RWPE1 (cell line): ENCODE measurements around the gene TACC2.

Experiments
- CTCF ChIA-PET: fragments of 350-600 bp; sonication (Branson Sonifier 250); formaldehyde crosslinking; extraction: SDS; loops from one replicate; lab custom pipeline; 2021; lab: Yijun Ruan, JAX
- POLR2A ChIA-PET: fragments of 400-600 bp; formaldehyde crosslinking; extraction: SDS; loops from one replicate; lab custom pipeline; 2020; ENCODE audit warnings: antibody characterized with exemption; ENCODE audit not compliant: low non-redundant PET; lab: Yijun Ruan, JAX
- DNase-seq: peaks from one replicate; pipeline ENCODE4 v3.0.0; 2012; ENCODE audit warnings: low spot score
- H3K27ac ChIP-seq: fragments of 450-650 bp; 2 replicates; pipeline ENCODE4 v1.5.1; 2017
- CTCF ChIP-seq: fragments of 450-650 bp; conservative IDR thresholded peaks from 2 replicates; pipeline ENCODE4 v1.5.1; 2017; ENCODE audit warnings: low read depth, mild to moderate bottlenecking

Gene TACC2, protein sequence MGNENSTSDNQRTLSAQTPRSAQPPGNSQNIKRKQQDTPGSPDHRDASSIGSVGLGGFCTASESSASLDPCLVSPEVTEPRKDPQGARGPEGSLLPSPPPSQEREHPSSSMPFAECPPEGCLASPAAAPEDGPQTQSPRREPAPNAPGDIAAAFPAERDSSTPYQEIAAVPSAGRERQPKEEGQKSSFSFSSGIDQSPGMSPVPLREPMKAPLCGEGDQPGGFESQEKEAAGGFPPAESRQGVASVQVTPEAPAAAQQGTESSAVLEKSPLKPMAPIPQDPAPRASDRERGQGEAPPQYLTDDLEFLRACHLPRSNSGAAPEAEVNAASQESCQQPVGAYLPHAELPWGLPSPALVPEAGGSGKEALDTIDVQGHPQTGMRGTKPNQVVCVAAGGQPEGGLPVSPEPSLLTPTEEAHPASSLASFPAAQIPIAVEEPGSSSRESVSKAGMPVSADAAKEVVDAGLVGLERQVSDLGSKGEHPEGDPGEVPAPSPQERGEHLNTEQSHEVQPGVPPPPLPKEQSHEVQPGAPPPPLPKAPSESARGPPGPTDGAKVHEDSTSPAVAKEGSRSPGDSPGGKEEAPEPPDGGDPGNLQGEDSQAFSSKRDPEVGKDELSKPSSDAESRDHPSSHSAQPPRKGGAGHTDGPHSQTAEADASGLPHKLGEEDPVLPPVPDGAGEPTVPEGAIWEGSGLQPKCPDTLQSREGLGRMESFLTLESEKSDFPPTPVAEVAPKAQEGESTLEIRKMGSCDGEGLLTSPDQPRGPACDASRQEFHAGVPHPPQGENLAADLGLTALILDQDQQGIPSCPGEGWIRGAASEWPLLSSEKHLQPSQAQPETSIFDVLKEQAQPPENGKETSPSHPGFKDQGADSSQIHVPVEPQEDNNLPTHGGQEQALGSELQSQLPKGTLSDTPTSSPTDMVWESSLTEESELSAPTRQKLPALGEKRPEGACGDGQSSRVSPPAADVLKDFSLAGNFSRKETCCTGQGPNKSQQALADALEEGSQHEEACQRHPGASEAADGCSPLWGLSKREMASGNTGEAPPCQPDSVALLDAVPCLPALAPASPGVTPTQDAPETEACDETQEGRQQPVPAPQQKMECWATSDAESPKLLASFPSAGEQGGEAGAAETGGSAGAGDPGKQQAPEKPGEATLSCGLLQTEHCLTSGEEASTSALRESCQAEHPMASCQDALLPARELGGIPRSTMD (N-terminal part only)

DNA sequence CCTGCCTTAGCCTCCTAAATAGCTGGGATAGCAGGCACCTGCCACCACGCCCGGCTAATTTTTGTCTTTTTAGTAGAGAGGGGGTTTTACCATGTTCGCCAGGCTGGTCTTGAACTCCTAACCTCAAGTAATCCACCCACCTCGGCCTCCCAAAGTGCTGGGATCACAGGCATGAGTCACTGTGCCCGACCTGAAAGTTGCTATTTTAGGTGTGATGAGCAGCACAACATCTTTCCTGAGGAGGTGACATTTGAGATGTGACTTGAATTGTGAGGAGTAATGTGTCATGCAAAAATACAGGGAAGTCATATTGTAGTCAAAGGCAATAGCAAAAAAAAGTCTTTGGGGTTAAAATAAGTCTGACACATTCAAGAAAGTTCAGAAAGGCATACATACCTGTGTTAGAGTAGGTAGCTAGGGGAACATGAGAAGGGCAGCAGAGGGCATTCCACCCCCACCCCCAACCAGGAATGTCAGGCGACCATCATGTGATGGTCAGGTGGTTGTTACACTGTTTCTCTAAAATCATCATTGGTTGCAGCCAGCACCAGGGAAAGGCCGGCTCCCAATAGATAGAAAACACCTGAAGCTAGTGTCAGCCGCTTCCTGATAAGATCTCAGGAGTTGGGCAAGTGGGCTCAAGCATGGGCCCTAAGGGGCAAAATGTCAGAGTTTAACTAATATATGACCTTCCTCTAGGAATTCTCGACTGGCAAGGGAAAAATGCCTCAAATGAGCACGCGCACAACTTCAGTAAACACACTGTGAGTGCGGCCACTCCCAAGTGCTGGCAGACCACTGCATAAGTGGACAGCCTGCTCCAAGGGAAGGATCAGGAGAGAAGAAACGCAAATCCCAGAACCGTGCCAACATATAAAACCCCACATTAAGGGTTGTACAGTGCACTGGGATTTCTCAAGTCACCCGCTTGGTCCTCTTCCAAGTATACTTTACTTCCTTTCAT, at the start of gene TACC2:
TSS of gene TACC2 (plus strand) at position 803 of the 964 bp plus-strand sequence. CDS start 32,819 bp downstream, outside the sequence.
- ChIA-PET POLR2A (no interaction called here), CTCF (interaction anchor here (0.7 kb wide), 1 partner anchor 13 kb away, joined by 3 read pairs; no protein-coding TSS in a partner anchor)
- DNase-seq, result no peak
- TF ChIP-seq CTCF, result no peak
- H3K27ac ChIP-seq, result no peak within 1 kb of the TSS

DNA sequence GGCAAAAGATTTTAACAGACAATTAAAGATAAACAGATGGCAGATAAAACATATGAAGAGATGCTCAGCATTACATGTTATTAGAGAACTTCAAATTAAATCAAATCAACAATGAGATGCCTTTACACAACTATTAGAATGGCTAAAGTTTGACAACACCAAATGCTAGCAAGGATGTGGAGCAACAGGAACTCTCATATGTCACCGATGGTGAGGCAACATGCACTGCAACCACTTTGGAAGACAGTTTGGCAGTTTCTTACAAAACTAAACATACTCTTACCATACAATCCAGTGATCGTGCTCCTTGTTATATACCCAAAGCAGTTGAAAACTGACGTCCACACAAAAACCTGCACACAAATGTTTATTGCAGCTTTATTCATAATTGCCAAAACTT, 47.4 kb upstream of the TACC2 start:
- CTCF ChIA-PET, result no interaction called here
- no peak overlapping the region for H3K27ac ChIP-seq
- POLR2A ChIA-PET, result no interaction called here

DNA sequence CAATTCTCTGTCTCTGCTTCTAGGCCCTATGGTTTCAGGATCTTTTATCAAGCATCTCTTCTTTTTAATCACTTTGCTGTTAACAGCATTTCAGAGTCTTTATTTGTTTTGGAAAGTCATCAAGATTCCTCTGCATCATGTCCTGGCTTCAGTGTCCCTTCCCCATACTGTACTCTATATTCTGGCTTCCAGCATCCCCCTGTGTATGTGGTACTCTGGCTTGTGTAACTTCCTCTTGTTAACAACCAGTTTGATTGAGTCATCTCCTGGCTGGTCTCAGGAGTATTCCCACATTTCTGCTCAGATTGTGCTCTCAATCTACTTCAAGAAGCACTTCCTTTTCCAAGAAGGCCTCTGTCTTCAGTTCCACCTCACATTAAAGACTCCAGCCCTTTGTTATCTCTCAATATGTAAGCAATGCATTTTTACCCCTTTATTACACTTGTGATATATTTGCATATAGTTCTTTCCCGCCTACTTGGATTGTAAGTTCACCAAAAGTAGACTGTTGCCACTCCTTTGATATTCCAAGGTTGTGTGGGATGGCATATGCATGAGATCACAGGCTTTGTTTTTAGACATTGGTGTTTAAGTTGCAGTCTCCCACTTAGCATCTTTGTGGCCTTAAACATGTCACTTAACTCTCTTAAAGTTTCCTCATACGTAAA, 46.1 kb upstream of the TACC2 start:
- peak; percentile 59 for DNase-seq
- no peak for TF ChIP-seq CTCF
- H3K27ac ChIP-seq, result no peak overlapping the region
- ChIA-PET CTCF (no interaction called here), POLR2A (no interaction called here)

More for the DNA sequence above, 47.4 kb upstream of the TACC2 start:
- no peak for TF ChIP-seq CTCF
- DNase-seq, result no peak

- POLR2A ChIA-PET, result interaction anchor here (0.6 kb wide), 1 partner anchor 16 kb away, joined by 3 read pairs; no protein-coding TSS in a partner anchor
- H3K27ac ChIP-seq, result no peak overlapping the region
- CTCF ChIA-PET, result no interaction called here
- TF ChIP-seq CTCF, result no peak
- DNase-seq, result no peak
Observed at GRCh38 chr10:121947343-121948330, 41.3 kb upstream of the TACC2 start.
